Kidney (tissue), 14 donors: ENCODE data around the gene SAMD14. TPM values are rescaled to one million over a fixed set of nuclear protein-coding genes. Genes with fewer than 3 reads are reported as not detected.

Experiments used
- DNase-seq, 5 donors: peaks; one replicate each; pipeline ENCODE4 v3.0.0-alpha.2; 2013 to 2020
- FAIRE-seq: peaks from 2 replicates; lab custom pipeline; 2012; peaks lifted over from hg19 to GRCh38; lab: Jason Lieb, UNC
- H3K27ac ChIP-seq, 2 donors: one replicate each; pipeline ENCODE4 v1.7.0; 2013; ENCODE audit warnings: low read depth in 2 of 2, low read length in 2 of 2, inconsistent platforms in 1 of 2
- H3K27me3 ChIP-seq: one replicate; pipeline ENCODE4 v1.7.1; 2013; ENCODE audit warnings: low read length, inconsistent platforms; ENCODE audit not compliant: control insufficient read depth, insufficient read depth
- H3K36me3 ChIP-seq, 3 donors: one replicate each; pipeline versions ENCODE4 v1.7.0 to v1.7.1; 2013; ENCODE audit warnings: low read length in 3 of 3, control low read depth in 1 of 3, inconsistent platforms in 1 of 3; ENCODE audit not compliant: insufficient read depth in 3 of 3, control insufficient read depth in 2 of 3
- H3K4me1 ChIP-seq, 3 donors: one replicate each; pipeline versions ENCODE4 v1.7.0 to v1.7.1; 2013; ENCODE audit warnings: low read length in 3 of 3, inconsistent platforms in 1 of 3, low read depth in 1 of 3; ENCODE audit not compliant: control insufficient read depth in 2 of 3, insufficient read depth in 2 of 3
- H3K4me3 ChIP-seq, 3 donors: one replicate each; pipeline versions ENCODE4 v1.7.0 to v1.8.1; 2013; ENCODE audit warnings: low read length in 3 of 3, control low read depth in 1 of 3, inconsistent platforms in 1 of 3
- H3K9ac ChIP-seq, 3 donors: one replicate each; pipeline versions ENCODE4 v1.7.0 to v1.7.1; 2013; ENCODE audit warnings: low read length in 3 of 3, control low read depth in 1 of 3, inconsistent platforms in 1 of 3
- H3K9me3 ChIP-seq, 3 donors: one replicate each; pipeline versions ENCODE4 v1.7.0 to v1.7.1; 2013; ENCODE audit warnings: low read length in 3 of 3, control low read depth in 1 of 3, inconsistent platforms in 1 of 3; ENCODE audit not compliant: control insufficient read depth in 2 of 3, insufficient read depth in 1 of 3
- CTCF ChIP-seq: IDR thresholded peaks from 3 replicates; pipeline ENCODE4 v1.5.1; 2012; ENCODE audit warnings: mild to moderate bottlenecking, moderate library complexity, borderline replicate concordance; ENCODE audit not compliant: insufficient read depth; ENCODE audit errors: extremely low read depth
- intact Hi-C: fragments of 100-400 bp; cut with DNase I; formaldehyde crosslinking; loops from one replicate; pipeline ENCODE4 v1.11.1; 2022
- polyA plus RNA-seq: library from polyadenylated mRNA; stranded (reverse); fragments of 350-450 nt; fragmentation: Illumina TruSeq; extraction: RNeasy Lipid Tissue Mini Kit (QIAGEN cat#74804); gene quantifications from one replicate; pipeline ENCODE4 v1.2.3, GENCODE V29; 2014; ENCODE audit warnings: low read depth, low replicate concordance; ENCODE audit not compliant: insufficient read depth
- total RNA-seq: library from RNA; stranded (reverse); fragmentation: NEBNext Ultra II Directional; extraction: Animal tissue kit (Norgen Biotek cat#: 25700); gene quantifications from one replicate; pipeline ENCODE4 v1.2.1, GENCODE V29; 2021
- donor health status: control.
- donor health status: control.
- donor health status: control.
- donor health status: control.
- donor health status: control.
- donor health status: DM: yes; HTN: yes; CAD: no.
- donor health status: Normal renal cell carcinoma (clear cell type).

Gene SAMD14
- total and polyA plus RNA-seq, 2 donors from 2014 or later: 3.7 to 5.0 TPM

GRCh38 chr17:50098583-50098982 lies 31.4 kb downstream of the SAMD14 start:
- no peak overlapping the region for H3K9ac ChIP-seq

GRCh38 chr17:50097926-50098325 lies 32.0 kb downstream of the SAMD14 start:
- intact Hi-C loops: loop anchor here (10.0 kb wide), 1 partner anchor 197 kb away; no protein-coding TSS in a partner anchor
- DNase-seq (no peak), FAIRE-seq (no peak)
- Histone ChIP-seq H3K9me3 (no peaks in the 10 kb centered on the region), H3K9ac (peak overlapping the region in 1 of 3 donors; percentile 94), H3K27me3 (no peaks in the 10 kb centered on the region), H3K4me3 (peak overlapping the region in 1 of 3 donors; percentile 96), H3K4me1 (peaks cover 0 to 55% (median 54%) of the 10 kb centered on the region in 3 donors), H3K27ac (peak overlapping the region in 1 of 2 donors; percentile 90), H3K36me3 (peaks cover 2 to 36% (median 7%) of the 10 kb centered on the region in 3 donors)
- no peak for TF ChIP-seq CTCF

More at GRCh38 chr17:50098583-50098982, 31.4 kb downstream of the SAMD14 start:
- peak overlapping the region in 1 of 3 donors; percentile 5 for H3K4me3 ChIP-seq
- H3K36me3 ChIP-seq: peaks cover 2 to 40% (median 7%) of the 10 kb centered on the region in 3 donors
- H3K27me3 ChIP-seq: no peaks in the 10 kb centered on the region
- DNase-seq: no peak
- no peak for TF ChIP-seq CTCF
- peaks cover 0 to 61% (median 60%) of the 10 kb centered on the region in 3 donors for H3K4me1 ChIP-seq
- intact Hi-C loops: loop anchor here (10.0 kb wide), 1 partner anchor 196 kb away; no protein-coding TSS in a partner anchor
- H3K9me3 ChIP-seq: no peaks in the 10 kb centered on the region
- H3K27ac ChIP-seq: peak overlapping the region; percentile 32 to 90
- FAIRE-seq: no peak

- TF ChIP-seq CTCF: no peak
- intact Hi-C loops: loop anchor here (10.0 kb wide), 1 partner anchor 197 kb away; no protein-coding TSS in a partner anchor
- Histone ChIP-seq H3K4me1 (peaks cover 0 to 51% (median 49%) of the 10 kb centered on the region in 3 donors), H3K4me3 (peak overlapping the region in 1 of 3 donors; percentile 96), H3K27ac (peak overlapping the region; percentile 40 to 90), H3K27me3 (no peaks in the 10 kb centered on the region), H3K9me3 (no peaks in the 10 kb centered on the region), H3K36me3 (peaks cover 2 to 36% (median 7%) of the 10 kb centered on the region in 3 donors), H3K9ac (peak overlapping the region in 1 of 3 donors; percentile 94)
- DNase-seq (peak in 1 of 5 donors; percentile 38), FAIRE-seq (no peak)
These were observed 32.5 kb downstream of the SAMD14 start for GRCh38 chr17:50097455-50097854.
